Breast epithelium (tissue), 4 donors: ENCODE data around the gene UBAP1. TPM values are rescaled to one million over a fixed set of nuclear protein-coding genes. Genes with fewer than 3 reads are reported as not detected.
"Not testable (repeated sequence)": the region's sequence is repeated elsewhere in the genome, so short reads cannot be mapped to it uniquely, and the experiment has no call there.

Source experiments
- DNase-seq, 2 donors: peaks; one replicate each; pipeline ENCODE4 v3.0.0-alpha.2; 2019; ENCODE audit warnings: low spot score in 2 of 2
- H3K27ac ChIP-seq, 2 donors: fragments of 200-600 bp; sonication (generic) in 1 of 2; one replicate each; pipeline ENCODE4 v1.5.1; 2016 to 2019; ENCODE audit warnings: mild to moderate bottlenecking in 1 of 2
- H3K27me3 ChIP-seq, 2 donors: fragments of 200-600 bp; sonication (generic) in 1 of 2; one replicate each; pipeline versions ENCODE4 v1.5.1 to v1.6.0; 2017 to 2019; ENCODE audit warnings: control low read depth in 1 of 2, mild to moderate bottlenecking in 1 of 2
- H3K36me3 ChIP-seq: fragments of 200-600 bp; one replicate; pipeline ENCODE4 v1.5.1; 2019
- H3K4me1 ChIP-seq, 2 donors: fragments of 200-600 bp; sonication (generic); one replicate each; pipeline ENCODE4 v1.5.1; 2016 to 2019; ENCODE audit warnings: control low read depth in 1 of 2
- H3K4me3 ChIP-seq, 3 donors: fragments of 200-600 bp; sonication (generic); 1 replicate in 2 of 3; 2 replicates in 1 of 3; pipeline ENCODE4 v1.5.1; 2016 to 2019; ENCODE audit warnings: mild to moderate bottlenecking in 3 of 3, moderate library complexity in 2 of 3
- H3K9me3 ChIP-seq, 2 donors: fragments of 200-600 bp; sonication (generic) in 1 of 2; one replicate each; pipeline ENCODE4 v1.5.1; 2016 to 2019; ENCODE audit warnings: control low read depth in 1 of 2
- POLR2A ChIP-seq: fragments of 450-650 bp; IDR thresholded peaks from one replicate; pipeline ENCODE4 v1.6.1; 2016; ENCODE audit warnings: antibody characterized with exemption, mild to moderate bottlenecking, moderate library complexity
- POLR2AphosphoS5 ChIP-seq, 3 donors: sonication (generic); formaldehyde crosslinking; IDR thresholded peaks; one replicate each; pipeline ENCODE4 v1.6.1; 2017; ENCODE audit warnings: antibody characterized with exemption in 3 of 3
- intact Hi-C: fragments of 100-400 bp; cut with DNase I; formaldehyde crosslinking; loops from one replicate; pipeline ENCODE4 v1.15.1; 2023; ENCODE audit warnings: low total_unique reads
- total RNA-seq, 3 donors: library from RNA; depleted of rRNA; stranded (reverse); fragments of >200 nt; gene quantifications; one replicate each; pipeline ENCODE4 v1.1.0, GENCODE V29; 2016
- TF ChIP-seq, protein P1 (sequence below), 3 donors: fragments of 450-650 bp; IDR thresholded peaks; one replicate each; pipeline ENCODE4 v1.5.1; 2016 to 2017; ENCODE audit warnings: antibody characterized with exemption in 3 of 3, mild to moderate bottlenecking in 3 of 3, moderate library complexity in 3 of 3

UBAP1 gene
- total RNA-seq, 3 donors from 2014 or later, result 49.5 to 56.5 (median 51.4) TPM

DNA sequence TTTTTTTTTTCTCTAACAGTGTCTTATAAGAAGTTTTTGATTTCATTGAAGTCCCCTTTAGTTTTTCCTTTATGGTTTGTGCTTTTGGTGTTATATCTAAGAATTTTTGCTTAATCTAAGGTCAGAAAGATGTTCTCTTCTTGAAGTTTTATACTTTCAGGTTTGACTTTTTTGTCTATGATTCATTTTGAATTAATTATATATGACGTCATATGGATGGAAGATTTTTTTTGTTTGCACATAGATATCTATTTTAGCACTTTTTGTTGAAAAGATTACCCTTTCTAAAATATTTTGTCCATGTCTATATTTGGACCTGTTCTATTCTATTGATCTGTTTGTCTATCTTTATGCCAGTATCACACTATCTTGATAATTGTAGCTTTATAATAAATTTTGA lies 16.3 kb downstream of the UBAP1 start:
- no peak for TF ChIP-seq POLR2AphosphoS5 (IDR thresholded peaks at IDR 0.05)
- TF ChIP-seq POLR2A, result no peak
- TF ChIP-seq, protein P1, sequence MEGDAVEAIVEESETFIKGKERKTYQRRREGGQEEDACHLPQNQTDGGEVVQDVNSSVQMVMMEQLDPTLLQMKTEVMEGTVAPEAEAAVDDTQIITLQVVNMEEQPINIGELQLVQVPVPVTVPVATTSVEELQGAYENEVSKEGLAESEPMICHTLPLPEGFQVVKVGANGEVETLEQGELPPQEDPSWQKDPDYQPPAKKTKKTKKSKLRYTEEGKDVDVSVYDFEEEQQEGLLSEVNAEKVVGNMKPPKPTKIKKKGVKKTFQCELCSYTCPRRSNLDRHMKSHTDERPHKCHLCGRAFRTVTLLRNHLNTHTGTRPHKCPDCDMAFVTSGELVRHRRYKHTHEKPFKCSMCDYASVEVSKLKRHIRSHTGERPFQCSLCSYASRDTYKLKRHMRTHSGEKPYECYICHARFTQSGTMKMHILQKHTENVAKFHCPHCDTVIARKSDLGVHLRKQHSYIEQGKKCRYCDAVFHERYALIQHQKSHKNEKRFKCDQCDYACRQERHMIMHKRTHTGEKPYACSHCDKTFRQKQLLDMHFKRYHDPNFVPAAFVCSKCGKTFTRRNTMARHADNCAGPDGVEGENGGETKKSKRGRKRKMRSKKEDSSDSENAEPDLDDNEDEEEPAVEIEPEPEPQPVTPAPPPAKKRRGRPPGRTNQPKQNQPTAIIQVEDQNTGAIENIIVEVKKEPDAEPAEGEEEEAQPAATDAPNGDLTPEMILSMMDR (IDR thresholded peaks at IDR 0.05), result no peak
- Histone ChIP-seq H3K27me3 (no peaks in the 10 kb centered on the region), H3K36me3 (no peaks in the 10 kb centered on the region), H3K27ac (no peak overlapping the region), H3K4me1 (no peaks in the 10 kb centered on the region), H3K4me3 (no peak overlapping the region), H3K9me3 (no peaks in the 10 kb centered on the region)
- DNase-seq, result no peak
- intact Hi-C loops, result no loop called here

DNA sequence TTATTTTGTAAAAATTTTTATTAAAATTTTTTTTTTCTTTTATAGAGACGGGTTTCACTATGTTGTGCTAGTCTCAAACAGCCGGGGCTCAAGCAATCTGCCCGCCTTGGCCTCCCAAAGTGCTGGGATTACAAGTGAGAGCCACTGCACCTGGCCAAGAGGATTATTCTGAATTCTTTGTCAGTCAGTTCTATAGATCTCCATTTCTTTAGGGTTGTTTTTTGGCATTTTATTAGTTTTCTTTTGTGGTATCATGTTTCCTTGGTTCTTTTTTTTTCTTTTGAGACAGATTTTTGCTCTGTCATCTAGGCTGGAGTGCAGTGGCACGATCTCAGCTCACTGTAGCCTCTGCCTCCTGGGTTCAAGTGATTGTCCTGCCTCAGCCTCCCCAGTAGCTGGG lies 18.4 kb downstream of the UBAP1 start:
- H3K27ac ChIP-seq, intact Hi-C loops, H3K27me3 ChIP-seq, H3K9me3 ChIP-seq, H3K4me3 ChIP-seq, H3K4me1 ChIP-seq, DNase-seq, H3K36me3 ChIP-seq: not testable (repeated sequence)

DNA sequence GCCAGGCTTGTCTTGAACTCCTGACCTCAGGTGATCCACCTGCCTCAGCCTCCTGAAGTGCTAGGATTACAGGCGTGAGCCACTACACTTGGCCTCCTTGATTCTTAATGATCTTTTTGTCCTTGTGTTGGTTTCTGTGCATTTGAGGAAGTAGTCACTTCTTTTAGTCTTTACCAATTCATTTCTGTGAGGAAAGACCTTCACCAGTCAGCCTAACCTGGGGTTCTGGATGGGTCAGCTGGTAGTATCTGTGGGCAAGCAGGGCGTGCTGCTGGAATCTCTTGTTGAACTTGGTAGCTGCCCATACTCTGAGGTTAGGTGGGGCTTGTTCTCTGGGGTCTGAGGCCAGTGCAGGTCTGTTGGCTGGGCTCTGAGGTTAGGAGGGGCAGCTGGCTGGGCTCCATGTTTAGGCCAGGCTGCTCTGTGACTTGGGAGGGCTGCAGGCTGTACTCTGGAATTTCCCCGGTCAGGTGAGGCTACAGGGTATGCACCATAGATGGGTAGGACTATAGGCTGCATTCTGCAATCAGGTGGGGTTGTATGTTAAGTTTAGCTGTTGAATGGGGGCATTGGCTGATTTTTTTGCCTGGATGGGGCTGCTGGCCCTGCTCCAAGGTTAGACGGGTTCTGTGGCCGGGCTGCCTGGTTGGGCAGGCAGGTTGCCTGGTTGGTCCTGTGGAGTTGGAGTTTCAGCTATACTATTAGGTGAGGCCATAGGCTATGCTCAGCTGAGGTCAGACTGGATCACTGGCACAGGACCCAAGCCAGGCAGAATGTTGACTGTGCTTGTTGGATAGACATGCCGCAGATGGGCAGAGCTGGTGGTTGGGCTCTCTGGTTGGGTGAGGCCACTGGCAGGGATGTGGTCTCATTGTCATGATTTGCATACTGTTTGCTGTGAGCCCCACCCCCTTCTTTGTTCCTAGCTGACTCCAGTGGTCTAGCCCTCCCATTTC lies 19.2 kb downstream of the UBAP1 start:
- peak overlapping the region in 1 of 2 donors; percentile 33 for H3K27ac ChIP-seq
- DNase-seq, result no peak
- no peaks in the 10 kb centered on the region for H3K9me3 ChIP-seq
- H3K4me3 ChIP-seq, result no peak overlapping the region
- H3K36me3 ChIP-seq, result no peaks in the 10 kb centered on the region
- intact Hi-C loops, result no loop called here
- TF ChIP-seq POLR2A, result no peak
- H3K4me1 ChIP-seq, result no peaks in the 10 kb centered on the region
- no peaks in the 10 kb centered on the region for H3K27me3 ChIP-seq

DNA sequence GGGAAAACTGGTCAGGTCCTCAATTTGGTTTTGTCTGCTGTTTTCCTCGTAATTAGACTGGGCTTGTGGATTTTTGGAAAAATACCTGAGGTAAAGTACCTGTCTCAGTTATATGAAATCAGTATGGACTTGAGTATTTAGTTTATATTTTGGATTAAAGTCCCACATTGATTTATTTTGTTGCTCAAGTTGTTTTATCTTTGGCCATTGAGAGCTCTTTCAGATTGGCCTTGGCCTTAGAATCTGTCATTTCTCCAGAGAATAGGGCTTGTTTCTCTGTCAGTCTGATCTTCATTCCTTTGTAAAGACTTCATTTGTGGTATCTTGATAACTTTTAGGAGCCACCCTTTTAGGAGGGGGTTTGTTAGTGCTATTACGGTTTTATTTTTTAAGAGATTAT lies 21.2 kb downstream of the UBAP1 start:
- Histone ChIP-seq H3K4me3 (no peak overlapping the region), H3K9me3 (no peaks in the 10 kb centered on the region), H3K36me3 (no peaks in the 10 kb centered on the region), H3K27ac (no peak overlapping the region), H3K4me1 (no peaks in the 10 kb centered on the region), H3K27me3 (no peaks in the 10 kb centered on the region)
- no peak for DNase-seq
- TF ChIP-seq, protein P1 (IDR thresholded peaks at IDR 0.05), result no peak
- no peak for TF ChIP-seq POLR2AphosphoS5 (IDR thresholded peaks at IDR 0.05)
- no peak for TF ChIP-seq POLR2A
- intact Hi-C loops, result no loop called here

DNA sequence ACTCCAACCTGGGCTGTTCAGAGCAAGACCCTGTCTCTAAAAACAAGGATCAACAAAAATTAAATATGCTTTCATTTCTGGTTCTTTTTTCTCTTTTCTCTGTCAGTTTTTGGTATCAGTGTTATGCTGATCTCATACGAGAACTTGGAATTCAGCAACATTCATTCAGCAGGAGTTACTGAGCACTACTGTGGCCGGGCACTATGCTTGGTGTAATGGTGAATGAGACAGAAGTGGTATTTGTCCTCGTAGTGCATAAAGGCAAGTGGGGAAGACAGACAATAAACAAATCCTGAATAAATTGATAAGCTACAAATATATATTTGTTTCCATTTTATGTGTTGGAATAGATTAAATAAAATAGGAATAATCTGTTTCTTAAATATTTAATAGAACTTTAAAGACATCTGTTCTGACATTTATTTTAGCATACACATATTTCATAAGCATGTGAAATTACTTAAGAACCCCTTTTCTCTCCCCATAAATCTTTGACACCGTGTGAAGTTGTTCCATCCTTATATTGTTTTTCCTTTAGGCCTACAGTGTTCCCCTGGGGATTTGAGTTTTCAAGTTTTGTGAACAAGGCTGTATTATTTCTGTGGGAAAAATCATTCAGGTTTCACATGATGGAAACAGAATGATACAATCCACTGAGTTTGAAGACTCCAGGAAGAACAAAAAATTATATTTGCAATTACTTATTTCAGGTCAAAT lies 24.6 kb downstream of the UBAP1 start:
- intact Hi-C loops, result no loop called here
- no peaks in the 10 kb centered on the region for H3K36me3 ChIP-seq
- no peaks in the 10 kb centered on the region for H3K27me3 ChIP-seq
- H3K4me1 ChIP-seq, result no peaks in the 10 kb centered on the region
- no peak overlapping the region for H3K4me3 ChIP-seq
- no peaks in the 10 kb centered on the region for H3K9me3 ChIP-seq
- DNase-seq, result no peak
- no peak overlapping the region for H3K27ac ChIP-seq
- TF ChIP-seq POLR2AphosphoS5 (IDR thresholded peaks at IDR 0.05), result no peak
- TF ChIP-seq POLR2A, result no peak
- TF ChIP-seq, protein P1 (IDR thresholded peaks at IDR 0.05), result no peak
